GM18951 (cell line): ENCODE results near the gene AMELX.

Source experiments
- POLR2A ChIP-seq: IDR thresholded peaks from 4 replicates; pipeline ENCODE4 v1.6.1; 2011; ENCODE audit warnings: mild to moderate bottlenecking; ENCODE audit not compliant: insufficient read length, insufficient read depth; ENCODE audit errors: extremely low read depth
- in situ Hi-C: fragments of 300-500 bp; cut with MboI; formaldehyde crosslinking; loops from one replicate; pipeline ENCODE4 v1.12.0; 2022; ENCODE audit warnings: low sequenced_read_pairs, mixed read lengths, inconsistent platforms; ENCODE audit not compliant: unreplicated experiment

The AMELX gene

GRCh38 chrX:11282043-11282442 is 11.2 kb upstream of the AMELX start:
- in situ Hi-C loops, result no loop called here
- TF ChIP-seq POLR2A, result no peak

- in situ Hi-C loops, result no loop called here
- no peak for TF ChIP-seq POLR2A
Measured at GRCh38 chrX:11285651-11286050, 7.6 kb upstream of the AMELX start.

GRCh38 chrX:11287505-11287904 is 5.7 kb upstream of the AMELX start:
- in situ Hi-C loops, result no loop called here
- no peak for TF ChIP-seq POLR2A

- in situ Hi-C loops, result no loop called here
- no peak for TF ChIP-seq POLR2A
Measured at GRCh38 chrX:11290416-11291102, 2.7 kb upstream of the AMELX start.

- TF ChIP-seq POLR2A, result no peak
- in situ Hi-C loops, result no loop called here
Measured at GRCh38 chrX:11296051-11296450, 2.8 kb downstream of the AMELX start.

GRCh38 chrX:11298600-11298999 is 5.4 kb downstream of the AMELX start:
- TF ChIP-seq POLR2A, result no peak
- in situ Hi-C loops, result no loop called here

- no peak for TF ChIP-seq POLR2A
- in situ Hi-C loops, result no loop called here
Measured at GRCh38 chrX:11304829-11305228, 11.6 kb downstream of the AMELX start.

- no peak for TF ChIP-seq POLR2A
- in situ Hi-C loops, result no loop called here
Measured at GRCh38 chrX:11305641-11306040, 12.4 kb downstream of the AMELX start.

- no peak for TF ChIP-seq POLR2A
- in situ Hi-C loops, result no loop called here
Measured at GRCh38 chrX:11309220-11309619, 16.0 kb downstream of the AMELX start.

- no peak for TF ChIP-seq POLR2A
- in situ Hi-C loops, result no loop called here
Measured at GRCh38 chrX:11311706-11312105, 18.5 kb downstream of the AMELX start.

- TF ChIP-seq POLR2A, result no peak
- in situ Hi-C loops, result no loop called here
Measured at GRCh38 chrX:11319806-11320520, 26.8 kb downstream of the AMELX start.

- in situ Hi-C loops, result no loop called here
- no peak for TF ChIP-seq POLR2A
Measured at GRCh38 chrX:11321986-11322385, 28.8 kb downstream of the AMELX start.

- in situ Hi-C loops, result no loop called here
- no peak for TF ChIP-seq POLR2A
Measured at GRCh38 chrX:11328134-11328533, 34.9 kb downstream of the AMELX start.

GRCh38 chrX:11329021-11329420 is 35.8 kb downstream of the AMELX start:
- in situ Hi-C loops, result no loop called here
- TF ChIP-seq POLR2A, result no peak
